Astrocyte of the cerebellum (primary cell): ENCODE measurements around the gene SEPTIN10.

Experiments used
- DNase-seq: peaks from one replicate; pipeline ENCODE4 v3.0.0-alpha.2; 2011; ENCODE audit warnings: low read depth
- H3K4me3 ChIP-seq: 2 replicates; pipeline ENCODE4 v1.5.1; 2011; ENCODE audit warnings: mild to moderate bottlenecking, low read depth, low read length, moderate library complexity
- in situ Hi-C: cut with HindIII; loops from 2 replicates; pipeline ENCODE4 v1.10.0; 2017; ENCODE audit warnings: low sequenced_read_pairs
- TF ChIP-seq, protein P1 (sequence below): IDR thresholded peaks from 2 replicates; pipeline ENCODE4 v1.5.1; 2012; ENCODE audit warnings: low read length, low read depth, moderate library complexity, mild to moderate bottlenecking; ENCODE audit errors: missing control alignments

The SEPTIN10 gene

GRCh38 chr2:109563288-109563687 is 50.5 kb downstream of the SEPTIN10 start:
- in situ Hi-C loops: no loop called here
- no peak overlapping the region for H3K4me3 ChIP-seq
- DNase-seq: no peak
- TF ChIP-seq, protein P1, sequence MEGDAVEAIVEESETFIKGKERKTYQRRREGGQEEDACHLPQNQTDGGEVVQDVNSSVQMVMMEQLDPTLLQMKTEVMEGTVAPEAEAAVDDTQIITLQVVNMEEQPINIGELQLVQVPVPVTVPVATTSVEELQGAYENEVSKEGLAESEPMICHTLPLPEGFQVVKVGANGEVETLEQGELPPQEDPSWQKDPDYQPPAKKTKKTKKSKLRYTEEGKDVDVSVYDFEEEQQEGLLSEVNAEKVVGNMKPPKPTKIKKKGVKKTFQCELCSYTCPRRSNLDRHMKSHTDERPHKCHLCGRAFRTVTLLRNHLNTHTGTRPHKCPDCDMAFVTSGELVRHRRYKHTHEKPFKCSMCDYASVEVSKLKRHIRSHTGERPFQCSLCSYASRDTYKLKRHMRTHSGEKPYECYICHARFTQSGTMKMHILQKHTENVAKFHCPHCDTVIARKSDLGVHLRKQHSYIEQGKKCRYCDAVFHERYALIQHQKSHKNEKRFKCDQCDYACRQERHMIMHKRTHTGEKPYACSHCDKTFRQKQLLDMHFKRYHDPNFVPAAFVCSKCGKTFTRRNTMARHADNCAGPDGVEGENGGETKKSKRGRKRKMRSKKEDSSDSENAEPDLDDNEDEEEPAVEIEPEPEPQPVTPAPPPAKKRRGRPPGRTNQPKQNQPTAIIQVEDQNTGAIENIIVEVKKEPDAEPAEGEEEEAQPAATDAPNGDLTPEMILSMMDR: no peak

DNA sequence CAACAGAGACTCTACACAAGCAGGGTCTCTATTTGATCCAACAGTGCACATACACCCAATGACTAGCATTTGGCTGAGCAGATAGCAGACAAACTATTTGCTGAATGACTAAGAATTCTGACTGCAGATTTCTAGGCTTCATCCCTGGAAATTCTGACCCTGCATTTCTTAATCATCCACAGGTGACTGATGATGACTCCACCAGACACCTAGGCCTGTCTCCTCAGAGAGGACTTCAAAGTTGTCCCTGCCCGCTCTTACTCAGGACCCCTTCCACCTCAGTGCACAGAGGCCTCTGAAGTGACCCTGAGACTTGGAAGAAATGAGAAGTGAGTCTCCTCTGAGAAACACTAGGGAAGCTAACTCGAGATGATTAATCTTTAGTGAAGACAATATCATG is 51.3 kb downstream of the SEPTIN10 start:
- in situ Hi-C loops: no loop called here
- no peak overlapping the region for H3K4me3 ChIP-seq
- no peak for DNase-seq
- TF ChIP-seq, protein P1: no peak

DNA sequence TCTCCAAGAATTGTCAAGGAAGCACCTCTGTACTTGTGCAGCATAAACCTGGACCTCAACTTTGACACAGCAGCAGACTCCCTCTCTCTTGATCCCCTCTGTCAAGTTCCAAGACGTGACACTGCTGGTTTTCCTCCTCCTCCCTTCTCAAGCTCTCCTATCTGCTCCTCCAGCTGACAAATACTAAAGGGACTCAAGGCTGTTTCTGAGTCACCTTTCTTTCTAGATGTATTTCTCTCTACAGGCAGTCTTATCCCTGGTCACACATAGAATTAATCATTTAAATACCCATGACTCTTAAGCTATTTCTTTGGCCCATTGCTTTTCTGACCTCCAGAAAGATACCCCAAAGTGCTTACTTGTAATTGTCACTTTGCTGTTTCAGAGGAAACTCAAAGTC is 53.5 kb downstream of the SEPTIN10 start:
- in situ Hi-C loops: no loop called here
- TF ChIP-seq, protein P1: no peak
- no peak for DNase-seq
- no peak overlapping the region for H3K4me3 ChIP-seq

- H3K4me3 ChIP-seq: no peak overlapping the region
- DNase-seq: peak; percentile 26
- in situ Hi-C loops: loop anchor here (5.0 kb wide), 1 partner anchor 89 kb away; no protein-coding TSS in a partner anchor
- TF ChIP-seq, protein P1: no peak
Measured at GRCh38 chr2:109558076-109558882, 55.5 kb downstream of the SEPTIN10 start.

DNA sequence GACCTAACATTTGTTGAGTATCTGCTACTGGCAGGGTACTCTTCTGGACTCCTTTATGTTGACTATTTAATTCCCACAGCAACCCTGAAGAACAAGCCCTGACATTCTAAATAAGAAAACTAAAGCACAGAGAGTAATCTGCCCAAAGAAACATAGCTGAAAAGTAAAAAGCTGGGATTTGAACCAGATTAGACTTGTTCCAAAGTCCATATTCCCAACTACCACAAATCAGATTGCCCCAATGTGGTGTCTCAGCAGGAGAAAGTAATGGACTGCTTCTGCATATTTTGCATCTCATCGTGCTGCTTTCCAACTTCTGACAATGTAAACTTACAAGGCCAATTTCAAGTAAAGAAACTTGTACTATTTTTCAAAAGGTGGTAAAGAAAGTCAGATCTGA is 56.5 kb downstream of the SEPTIN10 start:
- in situ Hi-C loops: loop anchor here (5.0 kb wide), 1 partner anchor 90 kb away; no protein-coding TSS in a partner anchor
- H3K4me3 ChIP-seq: no peak overlapping the region
- TF ChIP-seq, protein P1: no peak
- DNase-seq: no peak

- no peak overlapping the region for H3K4me3 ChIP-seq
- no peak for DNase-seq
- in situ Hi-C loops: loop anchor here (5.0 kb wide), 1 partner anchor 92 kb away; no protein-coding TSS in a partner anchor
- TF ChIP-seq, protein P1: no peak
Measured at GRCh38 chr2:109555346-109555900, 58.3 kb downstream of the SEPTIN10 start.
